Measurements from ENCODE around the gene IMMP1L.
"Not testable (repeated sequence)": the region's sequence is repeated elsewhere in the genome, so short reads cannot be mapped to it uniquely, and the experiment has no call there.

- not testable (repeated sequence) for TF ChIP-seq POLR2A, CTCF (IDR thresholded peaks at IDR 0.05)
Measured at GRCh38 chr11:31493762-31494161, 15.7 kb downstream of the IMMP1L start.

Measured in testis (tissue), 2 donors.